ENCODE data around the gene GPC6.

Gene GPC6

GRCh38 chr13:94028234-94028633 is 801.6 kb downstream of the GPC6 start:
- DNase-seq (ENCODE audit: low spot score), result no peak
- no peak for TF ChIP-seq CTCF (IDR thresholded peaks at IDR 0.05; ENCODE audit: extremely low read depth, insufficient read depth, missing control alignments)
- in situ Hi-C loops (cut with MboI; ENCODE audit: low pct_unique_long_range_greater_than_20kb, low sequenced_read_pairs, unreplicated experiment), result no loop called here

GRCh38 chr13:94028650-94029049 is 802.0 kb downstream of the GPC6 start:
- no peak for TF ChIP-seq CTCF (IDR thresholded peaks at IDR 0.05; ENCODE audit: extremely low read depth, insufficient read depth, missing control alignments)
- in situ Hi-C loops (cut with MboI; ENCODE audit: low pct_unique_long_range_greater_than_20kb, low sequenced_read_pairs, unreplicated experiment), result no loop called here
- DNase-seq (ENCODE audit: low spot score), result no peak

- TF ChIP-seq CTCF (IDR thresholded peaks at IDR 0.05; ENCODE audit: extremely low read depth, insufficient read depth, missing control alignments), result no peak
- DNase-seq (ENCODE audit: low spot score), result no peak
- in situ Hi-C loops (cut with MboI; ENCODE audit: low pct_unique_long_range_greater_than_20kb, low sequenced_read_pairs, unreplicated experiment), result no loop called here
Measured at GRCh38 chr13:94030415-94031119, 804.0 kb downstream of the GPC6 start.

GRCh38 chr13:94031609-94032008 is 805.0 kb downstream of the GPC6 start:
- no peak for TF ChIP-seq CTCF (IDR thresholded peaks at IDR 0.05; ENCODE audit: extremely low read depth, insufficient read depth, missing control alignments)
- DNase-seq (ENCODE audit: low spot score), result no peak
- in situ Hi-C loops (cut with MboI; ENCODE audit: low pct_unique_long_range_greater_than_20kb, low sequenced_read_pairs, unreplicated experiment), result no loop called here

- in situ Hi-C loops (cut with MboI; ENCODE audit: low pct_unique_long_range_greater_than_20kb, low sequenced_read_pairs, unreplicated experiment), result no loop called here
- TF ChIP-seq CTCF (IDR thresholded peaks at IDR 0.05; ENCODE audit: extremely low read depth, insufficient read depth, missing control alignments), result no peak
- DNase-seq (ENCODE audit: low spot score), result no peak
Measured at GRCh38 chr13:94033098-94033497, 806.5 kb downstream of the GPC6 start.

- TF ChIP-seq CTCF (IDR thresholded peaks at IDR 0.05; ENCODE audit: extremely low read depth, insufficient read depth, missing control alignments), result no peak
- in situ Hi-C loops (cut with MboI; ENCODE audit: low pct_unique_long_range_greater_than_20kb, low sequenced_read_pairs, unreplicated experiment), result no loop called here
- no peak for DNase-seq (ENCODE audit: low spot score)
Measured at GRCh38 chr13:94033830-94034642, 807.4 kb downstream of the GPC6 start.
